Common myeloid progenitor, CD34-positive (primary cell): ENCODE measurements around the gene PLS3.

ENCODE experiments used
- CTCF ChIA-PET: fragments of 350-600 bp; sonication (Branson Sonifier 250); formaldehyde crosslinking; loops from one replicate; lab custom pipeline; 2021; ENCODE audit warnings: antibody characterized with exemption; lab: Charles Lee
- POLR2A ChIA-PET: fragments of 350-600 bp; sonication (Branson Sonifier 250); formaldehyde crosslinking; loops from one replicate; lab custom pipeline; 2021; ENCODE audit warnings: antibody characterized with exemption; lab: Charles Lee
- DNase-seq, 3 donors: peaks; one replicate each; pipeline versions ENCODE4 v3.0.0 to v3.0.0-alpha.2; 2013
- H3K27ac ChIP-seq, 2 experiments: 1 replicate in 1 of 2; 2 replicates in 1 of 2; pipeline ENCODE4 v1.7.0; 2013; ENCODE audit warnings: inconsistent platforms in 2 of 2, low read length in 2 of 2, mild to moderate bottlenecking in 2 of 2, low read depth in 1 of 2, moderate library complexity in 1 of 2; ENCODE audit not compliant: severe bottlenecking in 2 of 2, insufficient read depth in 1 of 2, poor library complexity in 1 of 2
- H3K27me3 ChIP-seq, 5 experiments: replicated peaks in 2 of 5; 1 replicate in 3 of 5; 2 replicates in 2 of 5; pipeline versions ENCODE4 v1.6.1 to v1.7.0; 2013; ENCODE audit warnings: low read length in 4 of 5, mild to moderate bottlenecking in 2 of 5, moderate library complexity in 2 of 5, inconsistent platforms in 1 of 5; ENCODE audit not compliant: insufficient read depth in 5 of 5, control insufficient read depth in 4 of 5
- H3K36me3 ChIP-seq, 4 experiments: 1 replicate in 2 of 4; 2 replicates in 2 of 4; pipeline versions ENCODE4 v1.6.1 to v1.7.0; 2013; ENCODE audit warnings: low read length in 3 of 4, control low read depth in 1 of 4, mild to moderate bottlenecking in 1 of 4; ENCODE audit not compliant: control insufficient read depth in 4 of 4, insufficient read depth in 4 of 4
- H3K4me1 ChIP-seq, 4 experiments: 1 replicate in 3 of 4; 2 replicates in 1 of 4; pipeline versions ENCODE4 v1.6.1 to v1.7.1; 2013; ENCODE audit warnings: low read length in 3 of 4, mild to moderate bottlenecking in 3 of 4, control low read depth in 1 of 4, inconsistent platforms in 1 of 4, moderate library complexity in 1 of 4; ENCODE audit not compliant: control insufficient read depth in 4 of 4, insufficient read depth in 4 of 4; ENCODE audit errors: control extremely low read depth in 1 of 4
- H3K4me3 ChIP-seq, 7 experiments: 1 replicate in 4 of 7; 2 replicates in 3 of 7; pipeline versions ENCODE4 v1.5.1 to v1.7.0; 2013; ENCODE audit warnings: mild to moderate bottlenecking in 7 of 7, low read length in 6 of 7, moderate library complexity in 6 of 7, inconsistent platforms in 2 of 7, low read depth in 2 of 7, control low read depth in 1 of 7; ENCODE audit not compliant: insufficient read depth in 4 of 7, control insufficient read depth in 1 of 7; ENCODE audit errors: extremely low read depth in 1 of 7
- H3K9me3 ChIP-seq, 5 experiments: 1 replicate in 4 of 5; 2 replicates in 1 of 5; pipeline versions ENCODE4 v1.6.1 to v1.7.1; 2013; ENCODE audit warnings: low read length in 4 of 5, mild to moderate bottlenecking in 2 of 5, inconsistent platforms in 1 of 5, low read depth in 1 of 5, moderate library complexity in 1 of 5; ENCODE audit not compliant: control insufficient read depth in 4 of 5, insufficient read depth in 2 of 5; ENCODE audit errors: control extremely low read depth in 1 of 5
- WGBS: methylation state at CpG from one replicate; pipeline ENCODE4 v1.1.5; 2013; ENCODE audit not compliant: insufficient coverage; 5-methylcytosine and 5-hydroxymethylcytosine counted together

Gene PLS3

GRCh38 chrX:115602729-115603389 is 41.9 kb downstream of the PLS3 start:
- WGBS, result no CpG with 5 or more reads among the region's 4 CpGs
- POLR2A ChIA-PET, result no interaction called here
- no peaks in the 10 kb centered on the region for H3K36me3 ChIP-seq
- CTCF ChIA-PET, result no interaction called here
- H3K9me3 ChIP-seq, result no peaks in the 10 kb centered on the region
- no peak for DNase-seq
- H3K4me3 ChIP-seq, result no peak overlapping the region
- H3K27me3 ChIP-seq, result peaks cover 0 to 10% (median 0%) of the 10 kb centered on the region in 5 experiments
- no peaks in the 10 kb centered on the region for H3K4me1 ChIP-seq
- no peak overlapping the region for H3K27ac ChIP-seq

- H3K27me3 ChIP-seq, result peaks cover 0 to 10% (median 0%) of the 10 kb centered on the region in 5 experiments
- POLR2A ChIA-PET, result no interaction called here
- no peaks in the 10 kb centered on the region for H3K36me3 ChIP-seq
- DNase-seq, result no peak
- WGBS, result no CpG with 5 or more reads among the region's 2 CpGs
- CTCF ChIA-PET, result no interaction called here
- no peaks in the 10 kb centered on the region for H3K4me1 ChIP-seq
- no peaks in the 10 kb centered on the region for H3K9me3 ChIP-seq
- no peak overlapping the region for H3K4me3 ChIP-seq
- no peak overlapping the region for H3K27ac ChIP-seq
Observed at GRCh38 chrX:115603534-115604074, 42.6 kb downstream of the PLS3 start.

DNA sequence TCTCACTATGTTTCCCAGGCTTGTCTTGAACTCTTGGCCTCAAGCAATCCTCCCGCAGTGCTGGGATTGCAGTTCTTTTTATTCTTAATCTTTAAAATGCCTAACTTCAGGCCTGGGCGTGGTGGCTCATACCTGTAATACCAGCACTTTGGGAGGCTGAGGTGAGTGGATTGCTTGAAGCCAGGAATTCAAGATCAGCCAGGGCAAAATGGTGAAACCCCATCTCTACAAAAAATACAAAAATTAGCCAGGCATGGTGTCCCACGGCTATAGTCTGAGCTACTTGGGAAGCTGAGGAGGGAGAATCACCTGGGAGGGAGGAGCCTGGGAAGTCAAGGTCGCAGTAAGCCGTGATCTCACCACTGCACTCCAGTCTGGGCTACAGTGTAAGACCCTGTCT is 45.9 kb downstream of the PLS3 start:
- Histone ChIP-seq H3K4me3 (no peak overlapping the region), H3K27me3 (peaks cover 0 to 6% (median 0%) of the 10 kb centered on the region in 5 experiments), H3K9me3 (no peaks in the 10 kb centered on the region), H3K4me1 (no peaks in the 10 kb centered on the region), H3K27ac (no peak overlapping the region), H3K36me3 (no peaks in the 10 kb centered on the region)
- DNase-seq, result no peak
- WGBS, result 71% methylated on average over 3 of the region's 5 CpGs
- POLR2A ChIA-PET, result no interaction called here
- CTCF ChIA-PET, result no interaction called here

DNA sequence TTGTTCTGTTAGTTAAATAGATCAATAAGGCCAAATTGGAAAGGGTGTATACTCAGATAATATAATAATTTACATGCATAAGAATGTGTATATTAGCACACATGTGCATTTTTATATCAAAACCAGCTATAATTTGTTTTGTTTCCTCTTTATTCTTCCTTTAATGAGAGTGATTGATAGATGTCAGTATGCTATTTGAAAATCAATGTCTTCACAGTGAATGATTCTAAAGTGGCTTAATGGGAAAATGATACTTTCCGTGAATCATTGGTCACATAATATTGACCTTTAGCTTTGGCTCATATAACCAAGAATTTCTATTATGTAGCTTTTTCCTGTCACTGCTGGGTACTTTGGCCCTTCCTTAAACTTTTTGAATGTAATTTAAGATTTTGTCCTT is 48.6 kb downstream of the PLS3 start:
- Histone ChIP-seq H3K27ac (no peak overlapping the region), H3K4me1 (no peaks in the 10 kb centered on the region), H3K9me3 (no peaks in the 10 kb centered on the region), H3K27me3 (peaks cover 0 to 3% (median 0%) of the 10 kb centered on the region in 5 experiments), H3K36me3 (no peaks in the 10 kb centered on the region), H3K4me3 (no peak overlapping the region)
- WGBS, result no CpG with 5 or more reads among the region's 1 CpG
- POLR2A ChIA-PET, result no interaction called here
- CTCF ChIA-PET, result interaction anchor here (2.3 kb wide), 1 partner anchor 33 kb away, joined by 6 read pairs; no protein-coding TSS in a partner anchor
- no peak for DNase-seq

- ChIA-PET POLR2A (no interaction called here), CTCF (interaction anchor here (1.1 kb wide), 1 partner anchor 54 kb away, joined by 3 read pairs; no protein-coding TSS in a partner anchor)
- H3K9me3 ChIP-seq, result no peaks in the 10 kb centered on the region
- DNase-seq, result no peak
- H3K27me3 ChIP-seq, result peaks cover 0 to 19% (median 0%) of the 10 kb centered on the region in 5 experiments
- H3K4me1 ChIP-seq, result peaks cover 0 to 9% (median 0%) of the 10 kb centered on the region in 4 experiments
- no peak overlapping the region for H3K27ac ChIP-seq
- WGBS, result 62% methylated on average over 4 of the region's 5 CpGs
- no peaks in the 10 kb centered on the region for H3K36me3 ChIP-seq
- no peak overlapping the region for H3K4me3 ChIP-seq
Observed at GRCh38 chrX:115616943-115617563, 56.1 kb downstream of the PLS3 start.

- Histone ChIP-seq H3K9me3 (no peaks in the 10 kb centered on the region), H3K4me1 (no peaks in the 10 kb centered on the region), H3K4me3 (no peak overlapping the region), H3K27ac (no peak overlapping the region), H3K36me3 (no peaks in the 10 kb centered on the region), H3K27me3 (peaks cover 0 to 5% (median 0%) of the 10 kb centered on the region in 5 experiments)
- WGBS, result no CpG with 5 or more reads among the region's 4 CpGs
- POLR2A ChIA-PET, result no interaction called here
- DNase-seq, result no peak
- CTCF ChIA-PET, result no interaction called here
Observed at GRCh38 chrX:115622534-115622933, 61.6 kb downstream of the PLS3 start.

GRCh38 chrX:115624916-115625315 is 63.9 kb downstream of the PLS3 start:
- Histone ChIP-seq H3K9me3 (no peaks in the 10 kb centered on the region), H3K4me1 (no peaks in the 10 kb centered on the region), H3K4me3 (no peak overlapping the region), H3K27me3 (peaks cover 0 to 6% (median 0%) of the 10 kb centered on the region in 5 experiments), H3K27ac (no peak overlapping the region), H3K36me3 (no peaks in the 10 kb centered on the region)
- CTCF ChIA-PET, result no interaction called here
- no peak for DNase-seq
- no CpG with 5 or more reads among the region's 1 CpG for WGBS
- POLR2A ChIA-PET, result no interaction called here
